IPS-15b (cell line): ENCODE data around the gene RSPO1.

Experiments
- H3K27me3 ChIP-seq: one replicate; pipeline ENCODE4 v1.6.1; 2013; ENCODE audit warnings: low read length; ENCODE audit not compliant: control insufficient read depth, insufficient read depth
- H3K36me3 ChIP-seq: one replicate; pipeline ENCODE4 v1.6.1; 2013; ENCODE audit warnings: low read length; ENCODE audit not compliant: control insufficient read depth, insufficient read depth
- H3K4me1 ChIP-seq: one replicate; pipeline ENCODE4 v1.6.1; 2013; ENCODE audit warnings: mild to moderate bottlenecking, low read length; ENCODE audit not compliant: control insufficient read depth, insufficient read depth
- H3K4me3 ChIP-seq: one replicate; pipeline ENCODE4 v1.5.1; 2013; ENCODE audit warnings: low read depth, low read length
- H3K9ac ChIP-seq: one replicate; pipeline ENCODE4 v1.6.1; 2013; ENCODE audit warnings: low read depth, mild to moderate bottlenecking, low read length
- H3K9me3 ChIP-seq: one replicate; pipeline ENCODE4 v1.6.1; 2013; ENCODE audit warnings: mild to moderate bottlenecking, low read length; ENCODE audit not compliant: control insufficient read depth, insufficient read depth

RSPO1 gene

DNA sequence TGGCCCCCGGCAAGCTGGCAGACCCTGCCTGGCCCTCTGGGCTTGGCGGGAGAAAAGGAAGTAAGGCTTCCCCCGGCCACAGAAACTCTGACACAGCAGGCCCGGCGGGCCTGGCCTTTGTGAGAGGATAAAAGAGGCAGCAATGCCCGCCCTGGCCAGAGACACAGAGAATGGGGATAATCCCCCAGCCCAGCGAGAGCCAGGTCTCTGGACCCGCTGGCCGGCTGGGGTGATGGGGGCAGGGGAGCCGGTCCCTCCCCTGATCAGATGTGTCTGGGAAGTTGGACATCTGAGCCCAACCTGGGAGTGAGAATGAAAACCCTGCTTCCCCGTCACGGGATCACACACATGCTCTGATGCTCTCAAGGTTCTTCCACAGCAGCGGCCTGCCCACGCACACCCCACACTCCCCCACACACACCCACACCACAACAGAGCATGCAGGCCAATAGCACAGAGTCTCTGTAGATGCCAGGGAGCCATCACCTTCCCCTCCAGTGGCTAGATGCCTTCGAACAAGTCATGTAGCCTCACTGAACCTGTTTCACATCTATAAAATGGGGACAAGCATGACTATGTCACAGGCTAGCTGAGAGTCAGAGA lies 4.2 kb downstream of the RSPO1 start:
- Histone ChIP-seq H3K27me3 (peaks cover 94% of the 10 kb centered on the region), H3K36me3 (no peaks in the 10 kb centered on the region), H3K4me1 (no peaks in the 10 kb centered on the region), H3K9ac (no peak overlapping the region), H3K9me3 (no peaks in the 10 kb centered on the region), H3K4me3 (peak overlapping the region; percentile 4)

DNA sequence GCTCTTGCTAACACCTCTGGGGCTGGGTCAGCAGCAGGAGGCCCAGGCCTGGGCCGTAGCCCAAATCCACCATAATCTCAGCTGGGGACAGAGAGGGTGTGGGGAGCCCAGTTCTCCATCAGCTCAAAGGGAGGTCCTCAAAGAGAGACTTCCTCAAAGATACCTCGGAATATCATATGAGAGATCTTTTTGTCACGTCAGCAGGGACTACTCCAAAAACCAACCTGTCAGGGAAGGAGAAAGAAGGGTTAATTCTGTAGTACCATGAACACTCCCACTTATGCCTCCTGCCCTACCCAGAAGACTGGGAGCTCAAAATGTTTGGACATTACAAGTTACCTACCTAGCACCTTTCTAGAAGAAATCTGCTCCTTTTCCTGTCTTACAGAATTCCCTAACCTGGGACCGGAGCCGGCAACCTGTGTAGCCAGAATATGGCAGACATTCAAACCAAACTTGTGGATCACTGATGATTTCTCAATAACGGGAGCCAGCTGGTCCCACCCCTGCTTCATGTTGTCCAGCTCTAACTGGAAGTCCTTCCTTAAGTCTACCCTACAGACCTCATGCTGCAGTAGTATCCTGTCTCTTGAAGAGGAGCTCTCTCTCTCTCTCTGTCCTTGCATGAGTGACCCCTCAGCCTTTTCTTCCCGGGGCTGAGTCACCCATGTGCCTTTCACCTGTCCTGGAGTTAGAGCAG lies 4.8 kb downstream of the RSPO1 start:
- peaks cover 93% of the 10 kb centered on the region for H3K27me3 ChIP-seq
- no peak overlapping the region for H3K4me3 ChIP-seq
- H3K36me3 ChIP-seq = no peaks in the 10 kb centered on the region
- no peaks in the 10 kb centered on the region for H3K4me1 ChIP-seq
- no peak overlapping the region for H3K9ac ChIP-seq
- H3K9me3 ChIP-seq = no peaks in the 10 kb centered on the region

DNA sequence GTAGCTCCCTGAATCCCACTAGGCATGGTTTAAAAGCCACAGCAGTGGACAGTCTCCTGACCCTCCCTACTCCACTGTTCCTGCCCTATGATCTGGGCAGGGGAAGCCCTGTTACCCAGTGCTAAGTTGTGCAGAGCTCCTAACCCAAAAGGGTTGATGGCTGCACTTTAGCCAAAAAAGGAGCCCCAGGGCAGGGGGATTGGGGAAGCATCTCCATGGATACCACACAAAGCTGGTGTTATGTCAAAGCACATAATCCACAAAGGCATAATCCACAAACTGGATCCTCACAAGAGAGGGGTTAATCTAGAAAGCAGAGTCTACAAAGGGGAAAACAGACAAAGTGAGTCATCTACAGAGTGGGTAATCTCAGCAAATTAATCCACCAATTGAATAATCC lies 5.7 kb downstream of the RSPO1 start:
- peaks cover 90% of the 10 kb centered on the region for H3K27me3 ChIP-seq

DNA sequence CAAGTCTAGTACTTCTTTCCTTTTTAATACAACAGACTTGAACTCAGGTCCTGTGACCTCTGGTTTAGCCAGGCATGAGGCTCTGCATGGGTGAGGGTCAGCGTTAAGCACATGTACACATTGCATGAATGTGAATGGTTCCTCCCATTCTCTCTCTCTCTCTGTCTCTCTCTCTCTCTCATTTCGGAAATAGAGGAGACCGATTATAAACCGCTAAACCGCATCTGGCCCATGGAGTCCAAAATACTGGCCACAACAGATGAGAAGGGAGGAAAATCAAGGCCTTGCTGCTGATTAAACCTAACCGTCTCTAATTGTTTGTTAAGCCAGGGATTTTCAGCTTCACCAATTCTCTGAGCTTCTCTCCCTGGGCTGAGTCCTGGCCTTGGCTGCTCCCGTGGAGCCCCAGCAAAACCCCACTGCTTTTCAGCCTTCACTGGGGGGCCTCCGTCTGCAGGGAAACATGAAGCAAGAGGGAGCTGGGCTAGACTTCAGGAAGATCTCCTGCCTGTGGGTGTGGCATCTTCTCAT lies 6.6 kb downstream of the RSPO1 start:
- Histone ChIP-seq H3K36me3 (no peaks in the 10 kb centered on the region), H3K9me3 (no peaks in the 10 kb centered on the region), H3K27me3 (peaks cover 81% of the 10 kb centered on the region), H3K4me3 (no peak overlapping the region), H3K4me1 (no peaks in the 10 kb centered on the region), H3K9ac (no peak overlapping the region)

More for the DNA sequence above, 5.7 kb downstream of the RSPO1 start:
- Histone ChIP-seq H3K4me1 (no peaks in the 10 kb centered on the region), H3K4me3 (no peak overlapping the region), H3K9ac (no peak overlapping the region), H3K9me3 (no peaks in the 10 kb centered on the region), H3K36me3 (no peaks in the 10 kb centered on the region)

DNA sequence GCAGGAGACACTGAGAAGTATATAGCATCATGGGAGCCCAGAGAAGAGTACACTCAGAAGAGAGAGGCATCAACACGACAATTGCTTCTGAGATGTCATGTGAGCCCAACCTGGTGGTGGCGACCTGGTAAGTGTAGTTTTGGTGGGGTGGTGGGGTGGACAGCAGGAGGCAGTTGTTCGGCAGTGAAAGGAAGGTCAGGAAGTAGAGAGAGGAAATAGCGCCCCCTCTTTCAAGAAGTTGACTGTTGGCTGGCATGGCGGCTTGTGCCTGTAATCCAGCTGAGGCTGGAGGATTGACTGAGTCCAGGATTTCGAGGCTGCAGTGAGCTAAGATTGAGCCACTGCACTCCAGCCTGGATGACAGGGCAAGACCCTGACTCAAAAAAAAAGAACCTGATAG lies 12.6 kb downstream of the RSPO1 start:
- no peaks in the 10 kb centered on the region for H3K4me1 ChIP-seq
- peaks cover 42% of the 10 kb centered on the region for H3K27me3 ChIP-seq
- H3K4me3 ChIP-seq = no peak overlapping the region
- H3K36me3 ChIP-seq = no peaks in the 10 kb centered on the region
- H3K9me3 ChIP-seq = no peaks in the 10 kb centered on the region
- H3K9ac ChIP-seq = no peak overlapping the region

DNA sequence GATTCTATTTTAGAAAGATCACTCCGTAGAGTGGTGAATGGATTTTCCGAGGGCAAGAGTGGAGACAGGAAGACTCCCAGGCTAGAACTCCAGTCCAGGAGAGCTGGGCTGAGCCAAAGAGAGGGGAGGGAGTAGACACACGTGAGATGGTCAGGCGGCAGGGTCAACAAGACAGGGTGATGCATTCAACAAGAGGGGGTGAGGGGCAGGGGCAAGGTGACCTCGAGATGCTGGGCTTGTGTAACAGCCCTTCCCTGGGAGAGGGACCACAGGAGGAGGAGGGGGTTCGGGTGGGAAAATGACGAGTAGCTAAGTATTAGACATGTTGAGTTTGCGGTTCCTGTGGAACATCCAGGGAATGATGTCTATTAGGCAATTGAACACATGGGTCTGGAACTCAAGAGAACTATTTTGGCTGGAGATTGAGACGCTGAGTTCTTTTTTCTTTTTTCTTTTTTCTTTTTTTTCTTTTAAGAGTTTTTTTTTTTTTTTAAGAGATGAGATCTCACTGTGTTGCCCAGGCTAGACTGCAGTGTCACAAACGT lies 13.3 kb downstream of the RSPO1 start:
- peaks cover 37% of the 10 kb centered on the region for H3K27me3 ChIP-seq

DNA sequence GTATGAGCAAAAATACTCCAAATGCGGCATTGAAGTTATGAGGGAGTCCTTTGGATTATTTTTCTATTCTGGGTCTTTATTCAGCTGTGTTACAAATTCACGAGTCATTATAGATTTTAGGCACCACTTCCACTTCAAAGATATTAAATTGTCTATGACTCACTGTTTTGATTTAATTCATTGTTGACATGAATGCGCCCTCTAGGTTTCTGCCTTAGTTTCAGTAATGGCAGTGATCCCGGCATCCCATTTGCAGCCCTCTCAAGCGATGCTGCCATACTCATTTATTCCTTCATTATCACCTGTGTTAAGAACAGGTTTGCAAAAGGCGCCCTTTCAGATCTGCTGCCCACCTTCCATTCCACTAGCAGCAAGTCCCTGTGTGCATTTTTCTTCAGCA lies 14.0 kb downstream of the RSPO1 start:
- H3K36me3 ChIP-seq = no peaks in the 10 kb centered on the region
- H3K27me3 ChIP-seq = peaks cover 35% of the 10 kb centered on the region
- H3K9ac ChIP-seq = no peak overlapping the region
- no peaks in the 10 kb centered on the region for H3K4me1 ChIP-seq
- H3K9me3 ChIP-seq = no peaks in the 10 kb centered on the region
- no peak overlapping the region for H3K4me3 ChIP-seq

More for the DNA sequence above, 13.3 kb downstream of the RSPO1 start:
- no peak overlapping the region for H3K9ac ChIP-seq
- H3K4me3 ChIP-seq = no peak overlapping the region
- no peaks in the 10 kb centered on the region for H3K36me3 ChIP-seq
- no peaks in the 10 kb centered on the region for H3K4me1 ChIP-seq
- H3K9me3 ChIP-seq = no peaks in the 10 kb centered on the region

DNA sequence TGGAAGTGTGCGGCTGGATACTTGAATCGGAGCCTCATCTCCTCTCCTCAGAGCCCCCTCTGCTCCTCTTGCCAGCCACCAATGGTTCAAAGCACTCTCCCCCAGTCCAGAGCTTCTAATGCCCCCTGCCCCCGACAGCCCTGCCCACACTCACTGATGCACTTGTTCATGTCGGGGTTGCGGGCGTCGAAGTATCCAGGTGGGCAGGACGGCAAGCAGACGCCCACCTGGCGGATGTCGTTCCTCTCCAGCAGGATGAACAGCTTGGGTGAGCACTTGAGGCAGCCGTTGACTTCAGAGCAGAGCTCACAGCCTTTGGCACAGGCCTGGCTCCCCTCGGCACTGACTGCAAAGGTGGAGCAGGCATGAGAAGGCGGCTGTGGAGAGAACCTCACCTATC lies 18.4 kb downstream of the RSPO1 start:
- no peaks in the 10 kb centered on the region for H3K36me3 ChIP-seq
- H3K4me1 ChIP-seq = no peaks in the 10 kb centered on the region
- no peak overlapping the region for H3K9ac ChIP-seq
- peaks cover 24% of the 10 kb centered on the region for H3K27me3 ChIP-seq
- H3K9me3 ChIP-seq = no peaks in the 10 kb centered on the region
- H3K4me3 ChIP-seq = no peak overlapping the region

DNA sequence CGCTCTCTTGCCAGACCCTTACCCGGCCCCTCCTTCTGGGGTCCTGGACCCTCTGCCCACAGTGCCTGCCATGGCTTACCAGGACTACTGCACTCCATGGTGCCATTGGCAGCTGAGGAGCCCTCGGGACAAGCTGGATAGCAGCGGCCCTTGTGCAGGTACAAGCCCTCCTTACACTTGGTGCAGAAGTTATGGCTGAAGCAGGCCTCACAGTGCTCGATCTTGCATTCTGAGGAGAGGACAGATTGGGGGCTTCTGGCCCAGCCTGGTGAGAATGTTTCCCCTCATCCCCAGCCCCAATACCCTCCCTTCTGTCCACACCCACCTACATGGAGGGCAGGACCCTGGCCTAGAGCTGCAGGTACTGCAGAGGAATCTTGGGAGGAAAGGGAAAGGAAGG lies 20.6 kb downstream of the RSPO1 start:
- H3K9ac ChIP-seq = no peak overlapping the region
- H3K9me3 ChIP-seq = no peaks in the 10 kb centered on the region
- no peak overlapping the region for H3K4me3 ChIP-seq
- H3K36me3 ChIP-seq = no peaks in the 10 kb centered on the region
- H3K4me1 ChIP-seq = no peaks in the 10 kb centered on the region
- peaks cover 26% of the 10 kb centered on the region for H3K27me3 ChIP-seq

DNA sequence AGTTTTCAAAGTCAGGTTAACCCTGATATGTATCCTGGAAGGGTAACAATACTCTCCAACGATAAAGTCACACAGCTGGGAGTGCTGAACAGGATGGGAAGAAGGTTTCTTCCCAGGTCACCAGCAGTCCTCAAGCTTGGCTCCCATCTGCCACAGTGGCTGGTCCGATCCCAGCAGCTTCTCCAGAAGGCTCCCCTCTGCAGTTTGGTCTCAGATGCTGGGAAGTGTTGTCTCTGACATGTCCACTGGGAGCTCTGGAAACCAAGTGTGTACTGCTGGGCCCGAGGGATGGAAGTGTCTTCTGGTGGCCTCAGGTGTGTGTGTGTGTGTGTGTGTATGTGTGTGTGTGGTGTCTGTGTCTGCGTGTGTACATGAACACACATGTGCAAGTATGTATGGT lies 22.5 kb downstream of the RSPO1 start:
- H3K27me3 ChIP-seq = peaks cover 45% of the 10 kb centered on the region
- no peak overlapping the region for H3K9ac ChIP-seq
- H3K4me1 ChIP-seq = no peaks in the 10 kb centered on the region
- no peaks in the 10 kb centered on the region for H3K9me3 ChIP-seq
- no peaks in the 10 kb centered on the region for H3K36me3 ChIP-seq
- H3K4me3 ChIP-seq = no peak overlapping the region

DNA sequence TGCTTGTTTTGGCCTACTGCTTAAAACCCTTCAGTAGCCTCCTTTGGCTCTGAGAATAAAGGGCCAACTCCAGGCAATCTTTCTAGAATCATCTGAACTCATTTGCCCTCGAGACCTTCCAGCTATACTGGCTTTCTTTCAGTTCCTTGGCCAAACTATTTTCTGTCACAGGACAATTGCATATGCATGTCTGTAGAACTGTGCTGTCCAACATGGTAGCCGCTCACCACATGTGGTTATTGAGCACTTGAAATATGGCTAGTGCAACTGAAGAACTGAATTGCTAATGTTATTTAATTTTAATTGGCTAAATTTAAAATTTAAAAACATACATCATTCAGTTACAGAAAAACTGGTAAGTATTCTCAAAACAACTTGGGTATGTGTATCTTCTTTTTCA lies 24.7 kb downstream of the RSPO1 start:
- Histone ChIP-seq H3K4me3 (no peak overlapping the region), H3K9ac (no peak overlapping the region), H3K27me3 (peaks cover 35% of the 10 kb centered on the region), H3K4me1 (no peaks in the 10 kb centered on the region), H3K36me3 (no peaks in the 10 kb centered on the region), H3K9me3 (no peaks in the 10 kb centered on the region)

DNA sequence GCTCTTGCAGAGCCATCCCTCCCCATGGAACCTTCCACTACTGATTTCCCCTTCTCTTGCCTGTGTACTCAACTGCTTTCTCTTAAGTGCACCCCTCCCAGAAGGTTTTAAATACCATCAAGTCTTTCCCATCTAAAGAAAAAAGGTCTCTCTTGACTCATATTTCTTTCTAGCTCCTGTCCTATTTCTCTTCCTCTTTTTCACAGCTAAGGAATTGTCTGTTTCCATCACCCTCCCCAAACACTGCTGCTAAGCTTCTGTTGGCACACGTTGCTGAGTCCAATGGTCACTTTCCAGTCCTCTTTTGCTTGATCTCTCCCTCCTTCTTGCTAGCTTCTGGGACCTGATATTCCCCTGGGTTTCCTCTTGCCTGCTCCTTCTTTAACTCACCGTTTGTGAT lies 25.7 kb downstream of the RSPO1 start:
- Histone ChIP-seq H3K4me1 (no peaks in the 10 kb centered on the region), H3K27me3 (peaks cover 32% of the 10 kb centered on the region), H3K36me3 (no peaks in the 10 kb centered on the region), H3K4me3 (no peak overlapping the region), H3K9ac (no peak overlapping the region), H3K9me3 (no peaks in the 10 kb centered on the region)
